SH-SY5Y (cell line): ENCODE measurements around the gene SNX30.

Experiments
- GATA2 ChIP-seq: IDR thresholded peaks from 2 replicates; pipeline ENCODE4 v1.6.1; 2011; ENCODE audit warnings: mild to moderate bottlenecking, low read depth, low read length
- GATA3 ChIP-seq: IDR thresholded peaks from 2 replicates; pipeline ENCODE4 v1.6.1; 2011; ENCODE audit warnings: low read depth, mild to moderate bottlenecking, low read length, moderate library complexity

DNA sequence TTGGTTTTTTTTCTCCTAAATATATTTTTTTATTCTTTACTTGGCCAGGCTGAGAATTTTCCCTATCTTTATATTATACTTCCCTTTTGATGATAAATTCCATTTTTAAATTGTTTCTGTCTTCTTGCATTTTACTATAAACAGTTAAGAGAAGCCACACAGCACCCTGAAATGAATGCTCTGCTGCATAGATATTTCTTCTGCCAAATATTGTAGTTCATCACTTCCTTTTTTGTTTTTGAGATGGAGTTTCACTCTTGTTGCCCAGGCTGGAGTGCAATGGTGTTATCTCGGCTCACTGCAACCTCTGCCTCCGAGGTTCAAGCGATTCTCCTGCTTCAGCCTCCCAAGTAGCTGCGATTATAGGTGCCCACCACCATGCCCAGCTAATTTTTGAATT lies 24.1 kb upstream of the SNX30 start:
- no peak for TF ChIP-seq GATA3
- TF ChIP-seq GATA2: no peak
